GM21447 (cell line): ENCODE measurements around the gene VAV3.

ENCODE experiments used
- ATAC-seq: cut with Tn5 transposase; IDR thresholded peaks from one replicate; pipeline ENCODE4 v1.9.1; 2021; ENCODE audit not compliant: unreplicated experiment

VAV3 gene

DNA sequence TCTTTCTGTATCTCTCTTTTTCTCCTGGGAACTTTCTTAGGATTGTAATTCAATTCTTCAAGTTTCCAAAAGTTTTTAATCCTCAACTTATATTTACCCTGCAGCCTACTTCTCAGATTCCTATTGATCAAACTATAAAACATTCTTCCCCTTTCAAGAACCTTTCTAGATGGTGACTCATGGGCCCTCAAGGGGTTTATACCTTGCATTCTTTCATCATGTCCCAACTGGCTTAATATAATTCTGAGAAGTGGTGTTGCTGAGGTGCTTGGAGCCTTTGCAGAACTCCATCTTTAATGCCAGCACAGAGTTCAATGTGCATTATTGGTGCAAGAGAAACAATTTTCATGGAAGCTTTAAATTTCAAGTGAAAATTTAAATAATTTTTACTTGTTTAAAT lies 273.4 kb downstream of the VAV3 start:
- no peak for ATAC-seq

DNA sequence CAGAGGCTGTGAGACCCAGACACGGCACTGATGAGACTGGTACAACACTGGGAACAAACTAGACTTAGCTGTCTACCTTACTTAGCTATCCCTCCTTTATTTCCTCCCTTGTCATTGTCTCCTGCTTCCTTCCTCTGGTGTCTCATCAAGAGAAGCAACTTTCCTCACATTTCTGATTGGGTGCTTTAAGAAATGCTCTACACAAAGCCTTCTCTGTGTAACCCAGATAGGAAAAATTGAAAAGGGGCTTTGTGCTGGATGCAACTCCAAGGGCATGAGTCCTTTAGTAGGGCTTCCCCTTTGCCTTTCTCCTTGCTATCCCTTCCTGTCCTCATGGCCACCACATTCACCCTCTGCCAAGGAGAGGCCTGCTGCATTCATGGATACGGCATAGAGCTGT lies 274.5 kb downstream of the VAV3 start:
- ATAC-seq, result no peak

DNA sequence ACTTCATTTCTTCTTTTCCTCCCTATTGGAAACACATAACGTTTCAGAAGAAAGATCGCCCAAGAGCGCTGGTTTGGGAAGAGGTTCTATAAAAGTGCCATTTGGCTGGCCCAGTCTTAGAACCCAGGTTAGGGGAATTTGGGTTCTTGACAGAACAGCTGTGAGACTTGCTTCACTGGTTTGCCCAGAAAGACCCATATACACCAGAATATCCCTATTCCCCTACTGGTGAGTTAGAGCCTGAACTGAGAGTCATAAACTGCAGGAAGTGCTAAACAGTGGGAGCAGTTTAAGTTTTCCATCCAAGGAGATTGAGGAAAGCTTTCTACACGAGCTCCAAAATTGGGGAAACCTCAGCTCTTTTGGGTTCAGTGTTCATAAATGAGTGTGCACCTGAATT lies 275.2 kb downstream of the VAV3 start:
- no peak for ATAC-seq

DNA sequence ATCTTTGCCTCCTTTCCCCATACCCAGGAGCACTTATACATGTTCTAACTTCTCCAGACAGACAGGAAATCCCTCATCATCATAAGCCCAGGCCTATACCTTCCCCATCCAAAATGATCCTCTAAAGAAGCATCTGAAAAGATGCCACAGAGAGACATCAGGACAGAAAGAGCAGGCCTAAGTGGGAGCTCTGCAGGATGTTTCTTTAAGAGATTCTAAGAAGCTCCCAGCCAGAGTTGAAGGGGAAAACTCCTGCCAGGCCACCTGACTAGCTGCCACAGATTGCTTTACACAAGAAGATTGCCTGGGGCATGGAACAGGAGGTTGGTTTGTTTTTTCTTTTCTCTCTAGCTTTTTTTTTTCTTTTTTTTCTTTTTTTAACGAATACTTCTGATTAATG lies 275.8 kb downstream of the VAV3 start:
- no peak for ATAC-seq

DNA sequence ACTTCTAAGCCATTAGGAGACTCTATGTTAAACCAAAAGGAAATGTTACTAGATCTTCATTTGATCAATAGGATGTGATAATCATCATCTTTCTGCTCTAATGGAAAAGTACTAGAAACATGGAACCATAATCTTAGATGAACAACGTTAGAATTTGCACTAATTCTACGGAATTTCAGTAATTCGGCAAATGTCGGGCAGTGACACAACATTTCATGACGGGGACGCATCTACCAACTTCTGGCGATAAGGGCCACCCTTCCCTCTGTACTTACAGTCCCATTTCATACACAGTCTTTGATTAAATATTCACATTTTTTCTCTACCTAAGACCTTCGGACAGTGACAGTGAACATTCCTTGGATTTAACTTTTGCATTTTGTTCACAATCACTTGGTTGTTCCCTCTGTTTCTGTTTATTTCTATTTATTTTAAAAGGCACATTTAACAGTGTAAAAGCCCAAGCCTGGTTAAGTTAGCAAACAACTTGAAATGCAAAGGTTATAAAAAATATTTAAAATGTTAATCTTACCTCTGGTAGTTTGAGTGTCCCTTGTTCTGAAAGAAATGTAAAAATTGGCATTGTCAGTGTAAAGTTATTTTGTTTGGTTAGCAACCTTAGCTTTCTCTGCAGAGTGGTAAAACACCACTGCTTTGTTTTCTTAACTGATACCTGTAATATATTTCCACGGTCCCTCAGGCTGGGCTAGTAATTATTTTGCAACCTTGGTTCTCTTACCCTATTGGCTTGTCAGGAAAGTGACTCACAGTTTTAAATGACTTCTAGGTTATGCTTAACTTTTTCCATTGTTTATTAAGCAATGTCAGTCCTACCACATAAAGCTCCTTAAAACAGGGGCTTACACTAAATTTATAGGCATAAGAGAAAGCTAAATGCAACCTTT lies 276.9 kb downstream of the VAV3 start:
- no peak for ATAC-seq

DNA sequence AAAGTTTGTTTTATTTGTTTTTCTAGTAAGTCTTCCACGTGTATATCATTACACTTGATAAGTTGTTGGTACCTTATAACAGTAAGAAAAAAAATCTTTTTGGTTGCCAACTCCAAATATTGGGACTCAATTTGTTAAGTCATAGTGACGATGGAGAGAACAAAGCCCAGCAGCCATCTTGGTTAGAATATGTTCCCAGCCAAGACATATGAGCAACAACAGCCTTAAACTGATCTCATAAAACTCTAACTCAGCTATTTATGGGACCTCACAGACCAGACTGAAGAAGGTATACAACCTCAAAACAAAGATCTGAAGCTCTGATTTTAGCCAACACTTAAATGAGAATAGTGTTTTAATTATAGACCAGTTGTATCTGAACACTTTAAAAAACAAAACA lies 281.3 kb downstream of the VAV3 start:
- no peak for ATAC-seq

DNA sequence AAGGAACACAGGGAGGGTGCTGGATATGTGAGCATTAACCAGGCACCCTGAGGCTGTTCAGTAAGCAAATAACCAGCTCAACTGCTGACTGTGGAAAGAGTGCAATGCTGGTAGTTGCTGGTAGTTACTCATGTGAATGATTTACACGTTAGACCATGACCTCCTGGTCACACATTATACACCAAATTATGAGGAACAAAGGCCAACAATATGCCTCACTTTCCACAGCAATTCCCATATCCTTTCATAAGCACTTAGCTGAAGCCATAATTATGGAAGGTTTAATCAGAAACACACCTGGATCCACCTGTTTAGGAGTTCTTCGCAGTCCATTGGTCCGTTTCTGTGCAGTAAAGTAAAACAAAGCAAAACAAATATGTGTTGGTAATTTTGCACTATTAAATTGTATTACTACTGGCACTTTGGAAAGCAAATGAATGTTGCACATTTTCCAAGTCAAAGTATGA lies 281.8 kb downstream of the VAV3 start:
- no peak for ATAC-seq

DNA sequence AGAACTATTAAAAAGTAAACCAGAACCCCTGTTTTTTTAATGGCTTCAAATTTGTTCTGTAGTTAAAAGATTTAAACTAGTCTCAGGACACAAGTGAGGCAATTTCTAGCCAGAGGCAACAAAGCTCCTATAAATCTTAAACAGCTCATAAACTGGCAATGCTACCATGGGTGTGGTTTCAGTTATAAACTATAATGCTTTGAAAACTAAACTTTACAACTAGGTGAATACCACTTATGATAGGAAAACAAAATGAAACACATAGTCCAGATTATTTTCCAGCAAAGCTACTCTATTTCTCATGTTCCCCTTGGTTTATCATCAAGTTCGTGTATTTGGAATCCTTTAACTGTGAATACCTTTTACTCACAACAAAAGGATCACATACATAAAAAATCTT lies 282.5 kb downstream of the VAV3 start:
- no peak for ATAC-seq

DNA sequence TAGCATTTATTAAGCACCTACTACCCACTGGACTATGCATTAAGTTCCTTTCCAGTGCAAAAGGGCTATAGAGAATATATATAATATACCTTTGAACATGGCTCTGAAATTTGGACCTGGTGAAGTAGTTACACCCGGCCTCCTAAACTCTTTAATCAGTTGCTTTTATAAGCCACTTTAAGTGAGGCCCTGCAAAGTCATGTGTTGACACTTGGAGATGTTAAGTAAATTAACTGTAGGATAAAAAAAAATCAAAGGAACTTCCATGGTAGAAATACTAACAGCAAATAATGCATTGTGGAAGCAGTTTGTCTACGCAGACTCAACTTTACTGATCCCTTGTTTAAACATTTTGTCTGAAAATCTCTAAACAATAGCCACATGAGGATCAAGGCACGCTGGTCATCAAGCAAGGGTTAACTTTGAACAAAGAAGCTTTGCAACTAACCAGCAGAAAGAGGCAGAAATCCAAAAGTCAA lies 283.9 kb downstream of the VAV3 start:
- no peak for ATAC-seq

DNA sequence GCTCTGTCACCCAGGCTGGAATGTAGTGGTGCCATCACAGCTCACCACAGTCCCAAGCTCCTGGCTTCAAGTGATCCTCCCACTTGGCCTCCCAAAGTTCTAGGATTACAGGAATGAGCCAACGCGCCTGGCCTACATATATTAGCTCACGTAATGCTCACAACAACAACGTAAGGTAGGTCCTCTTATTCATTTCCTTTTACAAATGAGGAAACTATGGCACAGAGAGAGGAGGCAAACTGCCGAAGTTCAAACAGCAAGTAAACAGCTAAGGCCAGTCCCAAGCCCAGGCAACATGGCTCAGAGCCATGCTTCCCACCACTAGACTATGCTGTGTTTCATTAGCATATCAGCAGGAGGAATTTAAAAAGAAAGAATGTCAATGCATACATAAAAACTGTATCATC lies 284.4 kb downstream of the VAV3 start:
- no peak for ATAC-seq

DNA sequence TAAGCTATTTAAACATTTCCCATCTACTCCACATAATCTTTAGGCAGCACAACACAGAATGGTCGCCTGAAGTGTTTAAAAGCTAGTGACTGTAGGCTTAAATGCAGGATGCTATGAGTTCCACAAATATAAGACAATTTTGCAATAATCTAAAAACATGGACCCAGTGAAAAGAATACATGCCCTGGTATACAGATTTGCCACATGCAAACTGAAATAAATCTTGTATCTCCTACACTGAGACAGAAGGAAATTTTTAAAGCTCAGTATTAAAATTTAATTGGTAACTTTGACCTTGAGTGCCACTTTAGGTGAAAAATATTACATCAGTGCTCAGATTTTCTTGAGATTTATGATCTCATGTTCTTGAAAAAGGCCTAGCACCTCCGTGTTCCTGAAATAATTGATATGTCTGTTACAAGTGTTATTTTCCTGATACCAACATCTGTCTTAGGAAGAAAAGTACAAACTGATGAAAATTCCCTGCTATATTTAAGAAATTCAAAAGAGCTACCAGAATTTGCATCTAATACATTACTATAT lies 285.5 kb downstream of the VAV3 start:
- no peak for ATAC-seq

DNA sequence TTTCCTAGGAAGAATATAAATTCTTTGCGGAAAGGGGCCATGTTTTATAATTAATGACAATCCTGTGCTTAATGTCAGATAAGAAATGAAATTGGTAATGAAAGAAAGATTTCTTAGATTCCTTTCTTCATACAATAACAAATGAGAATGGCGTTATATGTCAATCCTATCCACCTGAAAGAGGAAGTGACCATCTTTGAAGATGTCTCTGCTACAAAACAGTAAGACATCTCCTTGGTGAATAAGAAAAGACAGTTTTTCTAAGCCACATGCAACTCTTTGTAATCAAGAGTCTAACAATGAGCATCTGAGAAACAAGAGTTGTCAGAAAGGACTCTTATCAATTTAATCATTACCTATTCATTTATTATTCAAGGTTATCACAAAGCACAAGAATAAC lies 286.0 kb downstream of the VAV3 start:
- no peak for ATAC-seq

DNA sequence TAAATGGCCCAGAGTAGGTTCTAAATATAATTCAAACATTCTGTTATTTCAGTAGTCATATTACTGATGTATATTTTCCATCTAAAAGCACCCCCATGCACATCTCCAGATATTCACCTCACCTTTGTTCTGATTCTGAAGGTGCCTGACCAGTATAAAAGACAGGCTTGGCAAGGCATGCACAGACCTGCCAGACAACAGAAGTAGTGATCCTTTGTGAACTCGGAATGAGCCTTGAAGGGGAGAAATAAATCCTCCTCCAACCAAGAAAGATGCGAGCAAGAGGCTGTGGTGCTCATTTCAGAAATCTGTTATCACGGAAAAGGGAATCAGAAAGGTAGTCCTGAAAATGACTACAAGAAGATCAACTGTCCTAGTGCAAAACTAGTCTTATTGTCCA lies 287.3 kb downstream of the VAV3 start:
- ATAC-seq, result no peak

DNA sequence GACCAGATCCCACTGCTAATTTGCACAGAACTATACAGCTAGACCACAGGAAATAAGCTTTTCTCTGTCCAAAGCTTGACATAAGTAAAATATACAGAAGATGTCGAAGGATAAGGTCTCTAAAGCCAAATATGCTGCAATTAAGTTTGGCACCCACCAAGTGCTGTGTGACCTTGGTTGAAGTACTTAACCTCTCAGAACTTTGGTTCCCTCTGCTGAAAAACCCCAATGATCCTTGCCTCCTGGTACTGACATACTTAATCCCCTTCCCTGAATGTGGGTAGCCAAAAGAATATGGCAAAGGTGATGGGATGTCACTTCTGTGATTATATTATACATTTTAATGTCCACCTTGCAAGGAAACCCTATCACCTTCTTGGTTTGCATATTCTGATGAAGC lies 290.5 kb downstream of the VAV3 start:
- no peak for ATAC-seq

DNA sequence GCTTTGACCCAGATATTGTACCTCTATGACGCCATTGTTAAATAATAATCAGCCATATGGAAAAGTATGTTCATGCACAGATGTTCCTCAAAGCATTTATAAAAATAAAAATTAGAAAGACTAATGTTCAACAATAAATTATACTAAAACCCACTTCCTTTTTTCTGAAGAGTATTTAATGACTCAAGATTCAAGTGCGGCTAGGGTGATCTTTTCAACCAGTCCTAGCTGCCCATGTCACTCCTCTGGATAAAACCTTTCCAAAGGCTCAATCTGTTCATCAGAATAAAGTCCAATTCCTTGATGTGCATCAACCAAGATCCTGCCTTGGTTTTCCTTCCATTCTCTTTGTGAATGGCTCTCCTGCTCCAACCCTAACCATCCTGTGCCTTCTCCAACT lies 292.0 kb downstream of the VAV3 start:
- no peak for ATAC-seq

DNA sequence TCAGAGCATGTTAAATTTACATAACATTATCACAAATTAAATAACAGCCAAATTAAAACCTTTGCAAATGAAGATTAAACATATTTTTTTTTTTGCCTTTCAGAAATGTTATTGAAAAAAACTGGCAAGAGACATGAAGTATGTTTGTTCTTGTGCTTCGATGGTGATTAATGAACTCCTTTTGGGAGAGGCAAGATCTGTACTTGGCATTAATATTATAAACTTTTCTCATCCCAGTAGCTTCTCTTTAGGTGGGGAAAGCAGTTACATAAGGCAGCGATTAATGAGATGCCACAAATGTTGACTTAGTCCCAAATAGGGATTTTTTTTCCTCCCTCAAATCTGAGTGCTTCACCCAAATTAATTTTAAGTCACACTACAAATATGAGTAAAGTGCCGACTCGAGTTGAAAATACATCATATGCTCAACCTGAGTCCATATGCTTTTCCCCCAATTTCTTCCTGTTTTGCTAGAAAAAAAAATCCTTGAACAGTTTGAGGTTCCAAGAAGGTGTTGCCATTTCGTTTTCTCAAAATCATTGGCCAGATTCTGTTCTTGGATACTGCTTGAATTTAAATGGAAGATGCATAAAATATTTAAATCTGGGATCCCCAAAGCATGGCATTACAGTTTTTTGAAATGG lies 294.5 kb downstream of the VAV3 start:
- no peak for ATAC-seq

DNA sequence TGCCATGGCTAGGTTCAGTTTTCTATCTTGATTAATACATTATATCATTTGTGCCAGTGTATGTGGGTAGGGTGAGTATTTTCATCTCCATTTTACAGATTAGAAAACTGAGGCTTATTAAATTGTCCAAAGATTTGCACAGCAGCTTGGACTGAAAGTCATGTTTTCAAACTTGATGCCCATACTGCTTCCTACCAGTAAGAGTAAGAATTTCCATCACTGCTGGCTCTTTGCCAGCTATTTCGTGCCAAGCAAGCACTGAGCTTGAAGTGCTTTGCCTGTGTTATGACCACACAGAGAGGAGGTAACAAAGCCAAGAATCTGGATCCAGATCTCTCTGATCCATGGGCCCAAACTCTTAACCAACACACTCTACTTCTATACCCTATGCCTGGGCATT lies 295.0 kb downstream of the VAV3 start:
- ATAC-seq, result no peak

DNA sequence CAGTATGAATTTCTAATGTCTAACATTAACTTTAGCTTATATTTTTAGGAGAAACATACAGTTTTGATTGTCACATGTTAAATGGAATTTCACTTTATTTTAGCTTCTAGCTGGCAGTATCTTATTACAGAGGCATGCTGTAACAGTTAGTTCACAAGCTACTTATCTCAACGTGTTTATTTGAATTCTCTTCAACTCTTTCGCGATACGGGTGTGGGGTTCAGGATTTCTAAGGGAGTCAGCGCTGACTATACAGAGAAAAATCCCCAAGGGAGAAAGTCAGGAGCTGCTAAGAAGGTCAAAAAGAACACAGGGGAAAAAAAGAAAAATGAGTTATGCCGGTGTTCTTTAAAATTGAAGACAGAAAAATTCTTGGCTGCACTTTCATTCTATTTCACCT lies 296.2 kb downstream of the VAV3 start:
- no peak for ATAC-seq

DNA sequence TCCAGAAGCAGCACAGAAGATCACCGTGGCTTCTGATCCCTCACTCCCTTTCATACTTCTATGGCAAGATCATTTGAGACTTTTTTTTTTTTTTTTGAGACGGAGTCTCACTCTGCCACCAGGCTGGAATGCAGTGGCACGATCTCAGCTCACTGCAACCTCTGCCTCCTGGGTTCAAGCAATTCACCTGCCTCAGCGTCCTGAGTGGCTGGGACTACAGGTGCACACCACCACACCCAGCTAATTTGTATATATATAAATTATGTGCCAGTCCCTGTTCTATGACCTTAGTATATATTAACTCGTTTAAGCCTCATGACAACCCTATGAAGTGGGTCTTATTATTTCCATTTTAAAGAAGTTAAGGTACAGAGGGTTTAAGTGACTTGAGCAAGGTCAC lies 298.5 kb downstream of the VAV3 start:
- ATAC-seq, result no peak

DNA sequence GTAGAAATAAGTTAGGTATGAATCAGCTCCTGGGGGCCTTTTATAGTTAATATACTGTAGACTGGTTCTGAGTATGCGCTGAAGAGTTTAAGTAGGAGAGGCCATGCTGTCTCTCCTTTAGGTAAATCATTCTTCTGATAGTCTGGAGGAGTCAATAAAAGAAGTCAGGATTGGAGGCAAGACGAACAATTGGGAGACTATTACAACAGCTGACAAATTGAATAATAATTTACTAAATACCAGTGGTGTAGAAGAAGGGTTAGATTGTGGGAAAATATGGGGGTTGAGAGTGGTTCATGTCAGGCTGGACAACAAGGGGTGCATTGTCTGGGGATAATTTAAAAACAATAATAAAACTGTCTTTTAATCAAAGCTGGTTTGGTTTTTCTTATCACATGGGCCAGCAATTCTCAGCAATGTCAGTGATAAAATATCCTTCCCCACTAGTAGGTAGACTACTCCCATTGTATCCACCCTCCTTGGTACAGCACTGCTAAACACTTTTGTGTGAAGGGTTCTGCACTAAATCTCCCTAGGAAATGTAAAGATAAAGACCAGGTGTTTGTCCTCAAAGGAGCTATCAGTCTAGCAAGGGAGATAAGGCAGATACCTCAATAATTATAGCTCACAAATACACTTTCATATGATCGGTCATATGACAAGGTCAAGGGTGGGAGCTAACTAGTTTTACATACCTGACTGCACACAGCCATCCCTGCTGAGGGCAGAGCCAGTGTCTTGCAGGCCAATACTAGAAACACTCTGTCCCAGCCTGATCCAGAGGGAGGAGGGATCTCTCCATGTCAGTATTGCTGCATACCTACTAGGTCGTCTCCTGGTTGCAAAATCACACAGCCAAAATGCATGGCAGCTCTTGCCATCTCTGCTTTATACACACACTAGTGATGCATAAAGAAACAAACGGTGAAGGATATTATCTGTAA lies 299.7 kb downstream of the VAV3 start:
- ATAC-seq, result no peak

DNA sequence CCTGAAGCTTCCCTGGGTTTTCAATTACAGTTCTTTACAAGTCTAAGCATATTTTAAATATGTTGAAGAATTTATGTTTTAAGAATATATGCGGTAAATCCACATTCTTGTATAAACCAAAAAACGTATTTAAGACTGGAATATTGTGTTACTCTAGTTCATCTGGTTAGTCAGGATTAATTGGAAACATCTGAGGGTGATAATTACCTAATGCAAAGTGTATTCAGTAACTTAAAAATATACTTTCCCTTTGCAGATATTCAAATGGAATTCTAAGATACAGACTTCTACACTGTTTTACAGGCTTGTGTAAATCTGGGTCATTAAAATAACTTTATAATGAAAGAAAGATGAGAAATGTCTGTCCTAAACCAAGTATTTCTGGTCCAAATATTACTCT lies 302.0 kb downstream of the VAV3 start:
- no peak for ATAC-seq
